22Rv1 (cell line): ENCODE data around the gene BLOC1S5.

ENCODE experiments used
- ZFX ChIP-seq: fragments of 450-650 bp; IDR thresholded peaks from 2 replicates; pipeline ENCODE4 v1.6.1; 2017; ENCODE audit warnings: antibody characterized with exemption, borderline replicate concordance
- TF ChIP-seq, protein P1 (sequence below): fragments of 450-650 bp; IDR thresholded peaks from 2 replicates; pipeline ENCODE4 v1.5.1; 2017; ENCODE audit warnings: mild to moderate bottlenecking

DNA sequence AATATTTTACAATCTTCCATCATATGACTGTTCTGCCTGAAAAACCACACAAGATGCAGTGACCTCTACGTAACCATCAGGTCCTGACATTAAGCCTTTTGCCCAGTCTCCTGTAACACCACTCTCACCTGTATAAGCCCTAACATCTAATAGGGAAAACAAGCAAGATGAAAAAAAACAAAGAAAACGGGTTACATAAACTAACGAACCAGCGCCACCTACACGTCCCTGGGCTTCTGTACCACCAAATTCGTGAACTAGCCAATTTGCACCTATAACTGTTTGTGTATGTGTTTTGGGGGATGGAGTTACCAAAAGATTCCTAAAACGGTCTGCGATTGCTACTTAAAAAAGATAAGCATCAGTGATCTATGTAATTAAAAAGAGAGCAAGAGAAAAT, 70.2 kb downstream of the BLOC1S5 start:
- TF ChIP-seq, protein P1, sequence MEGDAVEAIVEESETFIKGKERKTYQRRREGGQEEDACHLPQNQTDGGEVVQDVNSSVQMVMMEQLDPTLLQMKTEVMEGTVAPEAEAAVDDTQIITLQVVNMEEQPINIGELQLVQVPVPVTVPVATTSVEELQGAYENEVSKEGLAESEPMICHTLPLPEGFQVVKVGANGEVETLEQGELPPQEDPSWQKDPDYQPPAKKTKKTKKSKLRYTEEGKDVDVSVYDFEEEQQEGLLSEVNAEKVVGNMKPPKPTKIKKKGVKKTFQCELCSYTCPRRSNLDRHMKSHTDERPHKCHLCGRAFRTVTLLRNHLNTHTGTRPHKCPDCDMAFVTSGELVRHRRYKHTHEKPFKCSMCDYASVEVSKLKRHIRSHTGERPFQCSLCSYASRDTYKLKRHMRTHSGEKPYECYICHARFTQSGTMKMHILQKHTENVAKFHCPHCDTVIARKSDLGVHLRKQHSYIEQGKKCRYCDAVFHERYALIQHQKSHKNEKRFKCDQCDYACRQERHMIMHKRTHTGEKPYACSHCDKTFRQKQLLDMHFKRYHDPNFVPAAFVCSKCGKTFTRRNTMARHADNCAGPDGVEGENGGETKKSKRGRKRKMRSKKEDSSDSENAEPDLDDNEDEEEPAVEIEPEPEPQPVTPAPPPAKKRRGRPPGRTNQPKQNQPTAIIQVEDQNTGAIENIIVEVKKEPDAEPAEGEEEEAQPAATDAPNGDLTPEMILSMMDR, result peak; percentile 29
- no peak for TF ChIP-seq ZFX
